GM19193 (cell line): ENCODE measurements around the gene DACH2.

ENCODE experiments used
- POLR2A ChIP-seq: IDR thresholded peaks from 4 replicates; pipeline ENCODE4 v1.6.1; 2011; ENCODE audit not compliant: insufficient read depth, insufficient read length; ENCODE audit errors: extremely low read depth

DACH2 gene

DNA sequence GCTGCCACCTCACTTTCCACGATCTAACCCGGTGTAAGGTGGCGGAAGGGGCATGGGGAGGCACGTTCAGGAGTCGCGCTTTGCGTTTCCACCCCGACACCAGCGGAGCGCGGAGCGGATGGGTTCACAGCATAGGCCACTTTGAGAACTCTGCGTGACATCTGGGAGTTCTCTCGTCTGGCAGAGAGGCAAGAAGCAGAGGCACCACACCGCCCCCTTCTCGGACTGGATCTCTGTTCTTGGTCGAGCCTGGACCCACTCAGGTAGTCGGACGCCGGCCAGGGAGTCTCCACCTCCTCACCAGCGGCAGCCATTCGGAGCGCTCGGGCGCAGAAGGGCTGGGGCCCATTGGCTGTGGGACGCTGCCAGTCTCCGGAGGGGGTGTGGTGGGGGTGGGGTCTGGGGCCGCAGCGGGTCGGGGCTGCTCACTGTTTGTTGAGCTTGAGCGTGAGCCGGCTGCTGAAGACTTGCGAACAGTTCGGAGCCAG is at the start of gene DACH2:
Gene DACH2 (plus strand): TSS at position 428 of the 488 bp plus-strand sequence.
- TF ChIP-seq POLR2A = no peak

DNA sequence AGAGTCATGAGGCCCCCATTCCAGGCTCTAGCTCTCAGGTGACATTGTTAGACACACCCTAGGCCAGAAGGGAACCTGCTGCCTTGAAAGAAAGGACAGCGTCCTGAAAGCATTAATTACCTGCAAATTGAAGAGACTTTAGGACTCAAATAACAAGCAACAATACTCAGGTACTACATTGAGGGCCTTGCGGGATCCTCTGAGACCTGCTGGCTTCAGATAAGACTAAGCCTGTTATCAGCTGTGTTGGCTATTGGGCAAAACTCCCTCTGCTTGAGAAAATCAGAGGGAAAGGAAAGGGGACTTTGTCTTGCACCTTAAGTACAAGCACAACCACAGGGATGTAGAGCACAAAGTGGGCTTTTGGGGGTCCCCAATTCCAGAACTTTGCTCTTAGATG is 45.9 kb upstream of the DACH2 start:
- TF ChIP-seq POLR2A = no peak

- no peak for TF ChIP-seq POLR2A
These were observed 45.2 kb upstream of the DACH2 start for GRCh38 chrX:86103061-86103460.

GRCh38 chrX:86104526-86104925 is 43.7 kb upstream of the DACH2 start:
- TF ChIP-seq POLR2A = no peak

DNA sequence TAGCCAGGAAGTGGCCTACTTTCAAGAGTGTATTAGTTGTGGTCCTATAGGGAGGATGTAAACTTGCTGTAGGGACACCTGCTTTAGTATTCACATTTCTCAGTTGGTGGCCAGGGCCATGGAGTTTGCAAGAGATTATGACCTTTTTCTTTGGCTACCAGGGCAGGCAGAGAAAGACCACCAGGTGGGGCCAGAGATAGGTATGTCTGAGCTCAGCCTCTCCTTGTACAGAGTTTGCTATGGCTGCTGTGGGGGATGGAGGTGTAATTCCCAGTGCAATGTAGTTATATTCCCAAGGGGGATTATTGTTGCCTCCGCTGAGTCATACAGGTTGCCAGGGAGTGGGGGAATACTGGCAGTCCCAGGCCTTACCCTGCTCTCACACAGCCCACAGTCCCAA is 26.3 kb upstream of the DACH2 start:
- no peak for TF ChIP-seq POLR2A

DNA sequence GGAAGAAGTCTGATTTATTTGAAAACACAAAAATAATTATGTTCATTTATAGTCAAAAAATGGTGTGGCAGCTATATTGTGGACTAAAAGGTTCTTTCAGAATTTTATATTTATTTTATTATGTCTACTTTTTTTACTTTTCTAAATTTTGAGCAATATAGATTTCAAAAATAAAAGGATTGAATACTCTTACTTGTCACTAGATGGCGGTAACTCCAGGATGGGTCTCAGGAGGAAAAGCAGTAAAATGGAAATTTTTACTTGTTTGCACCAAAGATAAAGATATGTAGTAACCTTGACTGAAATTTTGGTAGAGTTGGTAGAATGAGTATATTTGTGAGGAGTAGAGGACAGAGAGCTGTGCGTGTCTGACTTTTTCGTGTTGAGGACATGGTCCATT is 14.5 kb upstream of the DACH2 start:
- no peak for TF ChIP-seq POLR2A

GRCh38 chrX:86137071-86137470 is 11.2 kb upstream of the DACH2 start:
- no peak for TF ChIP-seq POLR2A

DNA sequence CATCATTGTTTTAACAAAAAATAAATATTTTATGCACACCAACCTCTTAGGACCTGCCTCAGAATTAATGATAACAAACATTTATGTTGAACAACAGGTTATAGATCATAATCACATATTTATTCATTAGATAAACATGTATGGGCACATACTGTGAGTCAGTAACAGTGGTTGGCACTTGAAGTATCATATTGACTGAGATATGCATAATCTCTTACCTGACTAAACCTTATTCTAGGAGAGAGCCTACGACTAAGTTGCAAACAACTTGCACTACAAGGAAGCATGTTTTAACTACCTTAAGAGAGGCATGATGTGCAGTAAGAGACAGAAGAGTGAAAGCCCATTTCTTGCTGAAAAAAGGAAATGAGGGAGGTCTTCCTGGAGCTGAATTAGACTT is 6.5 kb upstream of the DACH2 start:
- TF ChIP-seq POLR2A = no peak

GRCh38 chrX:86146102-86146501 is 2.1 kb upstream of the DACH2 start:
- TF ChIP-seq POLR2A = no peak

DNA sequence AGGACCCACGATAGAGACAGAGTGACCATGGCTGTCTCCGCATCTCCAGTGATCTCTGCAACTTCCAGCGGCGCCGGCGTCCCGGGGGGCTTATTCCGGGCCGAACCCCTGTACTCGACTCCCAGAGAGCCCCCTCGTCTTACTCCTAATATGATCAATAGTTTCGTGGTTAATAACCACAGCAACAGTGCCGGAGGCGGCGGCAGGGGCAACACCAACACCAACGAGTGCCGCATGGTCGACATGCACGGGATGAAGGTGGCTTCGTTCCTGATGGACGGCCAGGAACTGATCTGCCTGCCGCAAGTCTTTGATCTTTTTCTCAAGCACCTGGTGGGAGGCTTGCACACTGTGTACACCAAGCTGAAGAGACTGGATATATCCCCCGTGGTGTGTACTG is 343 bp downstream of the DACH2 start:
- no peak for TF ChIP-seq POLR2A

- TF ChIP-seq POLR2A = no peak
These were observed 868 bp downstream of the DACH2 start for GRCh38 chrX:86149119-86149518.

- TF ChIP-seq POLR2A = no peak
These were observed 6.3 kb downstream of the DACH2 start for GRCh38 chrX:86154553-86154952.

- no peak for TF ChIP-seq POLR2A
These were observed 23.1 kb downstream of the DACH2 start for GRCh38 chrX:86171366-86171765.

DNA sequence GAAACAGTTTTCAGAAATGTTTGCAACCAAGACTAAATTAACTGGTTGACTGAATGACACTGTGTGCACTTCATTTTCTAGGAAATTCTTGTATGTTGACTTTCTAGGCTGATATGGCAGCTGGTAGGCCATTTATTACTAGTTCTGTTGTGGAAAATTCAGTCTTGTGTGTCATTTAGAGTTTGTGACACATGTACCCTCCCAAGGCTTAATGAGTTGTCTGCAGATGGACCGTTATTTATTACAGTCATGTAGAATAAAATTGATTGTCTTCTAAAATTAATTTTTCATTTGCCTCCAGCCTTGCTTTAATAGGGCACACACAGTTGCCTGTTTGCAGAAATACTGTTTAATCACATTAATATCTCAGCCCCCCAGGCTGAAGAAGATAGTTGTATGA is 30.7 kb downstream of the DACH2 start:
- no peak for TF ChIP-seq POLR2A

DNA sequence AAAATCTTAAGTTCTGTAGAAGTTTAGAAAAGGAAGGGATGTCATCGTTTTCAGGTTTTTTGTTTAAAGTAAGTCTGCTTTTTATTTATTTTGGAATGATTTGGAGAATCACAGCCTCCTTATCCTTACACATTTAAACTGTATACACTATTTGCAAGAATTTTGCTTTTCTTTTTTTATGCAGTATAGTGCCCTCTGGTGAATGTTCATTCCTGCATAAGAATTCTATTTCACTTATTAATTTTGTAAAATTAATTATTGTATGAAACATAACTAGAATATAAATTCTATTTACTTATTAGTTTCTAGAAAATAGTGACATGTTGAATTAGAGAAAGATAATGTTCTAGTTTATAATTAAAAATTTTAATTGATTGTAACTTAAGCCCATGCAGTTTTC is 44.6 kb downstream of the DACH2 start:
- TF ChIP-seq POLR2A = no peak

GRCh38 chrX:86194758-86195157 is 46.5 kb downstream of the DACH2 start:
- no peak for TF ChIP-seq POLR2A

GRCh38 chrX:86195343-86195742 is 47.1 kb downstream of the DACH2 start:
- TF ChIP-seq POLR2A = no peak
